HG03342 (cell line): Measurements from ENCODE around the gene VOPP1.

Experiments
- ATAC-seq: cut with Tn5 transposase; IDR thresholded peaks from one replicate; pipeline ENCODE4 v1.9.1; 2021; ENCODE audit warnings: mild to moderate bottlenecking, moderate library complexity; ENCODE audit not compliant: unreplicated experiment

The VOPP1 gene

GRCh38 chr7:55557666-55558188, 14.6 kb downstream of the VOPP1 start:
- ATAC-seq, result peak; percentile 83

- ATAC-seq, result no peak
These were observed 15.8 kb downstream of the VOPP1 start for GRCh38 chr7:55556492-55556891.

DNA sequence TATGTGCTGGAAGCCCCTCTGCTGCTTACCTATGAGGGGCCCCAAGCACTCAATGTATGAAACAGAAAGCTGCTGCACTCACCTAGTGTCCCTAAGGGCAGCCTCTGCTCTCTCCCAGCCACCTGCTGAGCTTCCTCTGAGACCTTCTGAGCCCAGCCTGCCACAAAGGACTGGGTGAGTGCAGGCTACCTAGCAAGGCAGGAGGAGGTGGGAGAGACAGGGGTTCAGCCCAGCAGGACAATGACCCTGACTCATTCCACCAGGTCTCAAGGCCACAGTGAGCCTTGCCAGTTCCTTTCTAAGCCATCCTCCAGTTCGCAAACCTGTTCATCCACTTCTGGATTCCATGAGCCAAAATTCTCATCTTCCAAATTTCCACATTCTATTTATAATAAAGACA, 16.3 kb downstream of the VOPP1 start:
- ATAC-seq, result no peak

GRCh38 chr7:55555160-55555559, 17.1 kb downstream of the VOPP1 start:
- ATAC-seq, result no peak

GRCh38 chr7:55554038-55554437, 18.3 kb downstream of the VOPP1 start:
- no peak for ATAC-seq

- no peak for ATAC-seq
These were observed 19.3 kb downstream of the VOPP1 start for GRCh38 chr7:55553024-55553345.

- ATAC-seq, result no peak
These were observed 19.8 kb downstream of the VOPP1 start for GRCh38 chr7:55552320-55553023.

- no peak for ATAC-seq
These were observed 21.3 kb downstream of the VOPP1 start for GRCh38 chr7:55550841-55551537.

DNA sequence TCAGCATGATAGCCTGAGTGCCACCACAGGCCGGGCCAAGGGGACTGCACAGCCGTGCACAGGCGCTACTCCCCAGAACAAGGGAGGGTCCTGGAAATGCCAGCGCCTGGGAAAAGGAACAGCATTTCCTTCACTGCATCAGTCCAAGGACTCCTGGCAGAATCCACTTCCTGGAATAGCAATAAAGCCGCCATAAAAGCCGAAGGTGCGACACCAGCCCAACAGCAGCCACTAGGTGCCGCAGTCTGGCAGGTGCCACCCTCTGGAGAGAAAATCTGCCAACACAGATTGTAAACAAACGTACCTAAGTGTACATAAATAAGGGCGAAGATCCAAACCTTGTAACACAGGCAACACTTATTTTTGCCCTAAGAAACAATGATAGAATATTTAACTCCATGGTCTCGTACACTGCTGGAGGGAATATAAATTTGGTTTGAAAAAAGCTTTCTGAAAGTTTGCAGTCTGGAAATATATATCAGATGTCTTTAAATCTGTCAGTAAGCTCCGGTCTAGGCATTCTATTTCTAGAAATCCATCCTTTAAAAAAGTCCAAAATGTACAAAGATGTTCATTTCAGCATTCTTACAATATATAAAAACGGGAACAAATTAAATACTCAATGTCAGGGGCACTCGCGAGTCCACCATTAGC, 22.2 kb downstream of the VOPP1 start:
- ATAC-seq, result peak; percentile 26

DNA sequence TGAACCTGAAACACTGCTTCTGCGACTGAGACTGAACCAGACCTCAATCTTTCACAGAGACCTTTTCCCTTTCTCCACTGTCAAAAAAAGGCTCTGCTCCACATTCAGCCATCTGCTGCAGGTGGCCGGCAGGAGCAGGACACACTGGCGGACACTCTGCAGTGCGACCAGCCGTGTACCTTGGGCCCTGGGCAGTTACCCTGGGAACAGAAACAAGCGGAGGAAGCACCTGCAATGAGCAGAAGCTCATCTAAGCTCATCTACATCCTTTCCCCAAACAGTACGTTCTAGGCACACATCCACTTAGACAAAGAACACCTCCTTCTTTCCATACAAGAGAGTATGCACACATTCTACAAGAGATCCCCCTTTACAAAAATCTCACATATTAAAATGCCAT, 22.8 kb downstream of the VOPP1 start:
- peak; percentile 49 for ATAC-seq

GRCh38 chr7:55548295-55548731, 24.0 kb downstream of the VOPP1 start:
- ATAC-seq, result peak; percentile 44

- no peak for ATAC-seq
These were observed 25.5 kb downstream of the VOPP1 start for GRCh38 chr7:55546814-55547213.

DNA sequence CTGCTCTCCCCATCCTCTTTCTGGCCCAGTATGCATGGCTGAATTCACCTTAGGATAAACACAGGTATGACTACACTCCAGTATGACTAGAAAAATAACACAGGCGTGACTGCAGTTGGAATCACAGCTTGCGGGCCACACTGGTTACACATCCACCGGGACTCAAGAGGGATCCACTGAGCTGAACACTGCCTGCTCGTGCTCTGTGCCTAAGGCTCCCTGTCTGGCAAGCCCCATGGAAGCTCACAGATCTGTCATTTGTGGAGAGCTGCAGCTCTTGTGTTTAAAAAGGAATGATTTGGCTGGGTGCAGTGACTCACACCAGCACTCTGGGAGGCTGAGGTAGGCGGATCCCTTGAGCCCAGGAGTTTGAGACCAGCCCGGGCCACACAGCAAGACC, 26.8 kb downstream of the VOPP1 start:
- no peak for ATAC-seq

DNA sequence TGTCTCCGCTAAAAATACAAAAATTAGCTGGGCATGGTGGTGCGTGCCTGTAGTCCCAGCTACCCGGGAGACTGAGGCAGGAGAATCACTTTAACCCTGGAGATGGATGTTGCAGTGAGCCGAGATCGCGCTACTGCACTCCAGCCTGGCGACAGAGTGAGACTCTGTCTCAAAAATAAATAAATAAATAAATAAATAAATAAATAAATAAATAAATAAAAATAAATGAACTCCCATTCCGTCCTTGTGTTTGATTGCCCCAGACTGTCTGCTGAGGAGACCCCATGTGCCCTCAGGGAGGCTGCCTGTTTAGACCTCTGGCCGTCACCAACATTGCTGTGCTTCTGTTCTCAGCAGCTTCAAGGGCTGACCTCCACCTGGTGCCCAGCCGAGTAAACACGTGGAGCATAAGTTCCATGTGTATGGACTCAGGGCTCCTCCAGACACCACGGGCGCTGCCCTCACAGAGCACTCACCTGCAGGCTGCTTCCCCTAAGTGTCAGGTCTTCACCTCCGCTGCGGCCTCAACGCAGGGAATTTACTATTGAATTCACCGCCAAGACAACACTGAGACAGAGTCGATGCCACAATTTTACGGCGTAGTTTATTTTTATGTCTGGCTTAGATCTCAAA, 32.0 kb downstream of the VOPP1 start:
- no peak for ATAC-seq

GRCh38 chr7:55539380-55539779, 32.9 kb downstream of the VOPP1 start:
- ATAC-seq, result no peak

DNA sequence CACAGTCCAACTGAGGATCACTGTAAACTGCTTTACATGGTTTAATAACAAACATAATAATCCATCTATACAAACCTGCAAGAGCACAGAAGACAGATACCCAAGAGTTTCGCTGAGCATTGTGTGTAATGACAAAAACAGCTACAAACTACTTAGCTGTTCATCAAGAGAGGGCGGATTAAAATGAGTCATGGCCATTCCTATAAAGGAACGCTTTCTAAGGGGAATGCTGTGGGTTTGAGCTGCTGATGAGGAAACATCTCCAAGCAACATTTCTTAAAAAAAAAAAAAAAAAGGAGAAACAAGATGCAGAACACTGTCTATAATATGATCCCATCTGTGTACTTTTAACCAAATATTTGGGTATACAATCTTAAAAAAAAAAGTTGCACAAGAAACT, 33.8 kb downstream of the VOPP1 start:
- ATAC-seq, result no peak

GRCh38 chr7:55537458-55537990, 34.8 kb downstream of the VOPP1 start:
- no peak for ATAC-seq

- ATAC-seq, result no peak
These were observed 35.5 kb downstream of the VOPP1 start for GRCh38 chr7:55536619-55537457.

GRCh38 chr7:55535617-55536016, 36.7 kb downstream of the VOPP1 start:
- no peak for ATAC-seq

- no peak for ATAC-seq
These were observed 37.2 kb downstream of the VOPP1 start for GRCh38 chr7:55534916-55535590.
